PC-9 (cell line): ENCODE data around the gene IQCN. TPM values are rescaled to one million over a fixed set of nuclear protein-coding genes. Genes with fewer than 3 reads are reported as not detected.

Source experiments
- BruUV-seq: library from RNA; stranded (reverse); fragments of 400-500 nt; replicated peaks from 2 replicates; lab custom pipeline; 2021; lab: Mats Ljungman, UMichigan
- CTCF ChIA-PET: fragments of 300-600 bp; sonication (Branson Sonifier 250); formaldehyde crosslinking; loops from one replicate; lab custom pipeline; 2022; ENCODE audit warnings: antibody characterized with exemption; lab: Charles Lee
- POLR2A ChIA-PET: fragments of 300-600 bp; sonication (Branson Sonifier 250); formaldehyde crosslinking; loops from one replicate; lab custom pipeline; 2022; ENCODE audit warnings: antibody characterized with exemption; ENCODE audit not compliant: unreplicated experiment; lab: Charles Lee
- DNase-seq, 2 experiments: peaks; one replicate each; pipeline versions ENCODE4 v3.0.0 to v3.0.0-alpha.2; 2015 to 2022; ENCODE audit warnings: mixed read lengths in 1 of 2
- H2AFZ ChIP-seq: fragments of 200-600 bp; sonication (generic); 2 replicates; pipeline ENCODE4 v1.8.1; 2017; ENCODE audit warnings: antibody characterized with exemption
- H3F3A ChIP-seq: fragments of 200-600 bp; sonication (generic); 2 replicates; pipeline ENCODE4 v1.8.1; 2017; ENCODE audit warnings: antibody characterized with exemption, mild to moderate bottlenecking, low read depth; ENCODE audit not compliant: insufficient read depth
- H3K27ac ChIP-seq: fragments of 200-600 bp; sonication (generic); 2 replicates; pipeline ENCODE4 v1.6.1; 2016; ENCODE audit warnings: mixed run types
- H3K27me3 ChIP-seq: fragments of 200-600 bp; sonication (generic); 2 replicates; pipeline ENCODE4 v1.6.1; 2016; ENCODE audit warnings: low read depth, mixed run types; ENCODE audit not compliant: insufficient read depth
- H3K36me3 ChIP-seq: fragments of 200-600 bp; sonication (generic); 2 replicates; pipeline ENCODE4 v1.6.1; 2016; ENCODE audit warnings: low read depth, mixed run types
- H3K4me1 ChIP-seq: fragments of 200-600 bp; sonication (generic); replicated peaks from 2 replicates; pipeline ENCODE4 v1.6.1; 2016; ENCODE audit warnings: mixed run types; ENCODE audit not compliant: insufficient read depth
- H3K4me2 ChIP-seq: fragments of 200-600 bp; sonication (generic); 2 replicates; pipeline ENCODE4 v1.6.1; 2017; ENCODE audit warnings: mixed run types
- H3K4me3 ChIP-seq: fragments of 200-600 bp; sonication (generic); 2 replicates; pipeline ENCODE4 v1.6.1; 2016; ENCODE audit warnings: mixed run types
- H3K79me2 ChIP-seq: fragments of 200-600 bp; sonication (generic); 2 replicates; pipeline ENCODE4 v1.6.1; 2017; ENCODE audit warnings: low read depth, mixed run types
- H3K9me2 ChIP-seq: fragments of 200-600 bp; sonication (generic); 2 replicates; pipeline ENCODE4 v1.8.1; 2017; ENCODE audit warnings: mild to moderate bottlenecking; ENCODE audit not compliant: insufficient read depth
- H3K9me3 ChIP-seq: fragments of 200-600 bp; sonication (generic); 2 replicates; pipeline ENCODE4 v1.8.1; 2016; ENCODE audit warnings: low read depth; ENCODE audit not compliant: insufficient read depth
- H4K20me1 ChIP-seq: fragments of 200-600 bp; sonication (generic); 2 replicates; pipeline ENCODE4 v1.8.1; 2017; ENCODE audit not compliant: insufficient read depth
- EZH2 ChIP-seq: fragments of 200-600 bp; sonication (generic); IDR thresholded peaks from 2 replicates; pipeline ENCODE4 v1.8.0; 2017; ENCODE audit warnings: antibody characterized with exemption, low read depth
- intact Hi-C: fragments of 100-400 bp; cut with micrococcal nuclease; formaldehyde crosslinking; loops from one replicate; pipeline ENCODE4 v1.10.0; 2022; ENCODE audit not compliant: unreplicated experiment
- total RNA-seq: library from RNA; stranded (reverse); gene quantifications from 2 replicates; pipeline ENCODE4 v1.2.3, GENCODE V29; 2021
- TF ChIP-seq, protein P1 (sequence below): fragments of 200-600 bp; sonication (generic); conservative IDR thresholded peaks from 2 replicates; pipeline ENCODE4 v1.6.1; 2017; ENCODE audit warnings: mixed run types, antibody characterized with exemption, mild to moderate bottlenecking, moderate library complexity

IQCN gene
- total RNA-seq, 1 experiment from 2014 or later: 7.3 TPM

DNA sequence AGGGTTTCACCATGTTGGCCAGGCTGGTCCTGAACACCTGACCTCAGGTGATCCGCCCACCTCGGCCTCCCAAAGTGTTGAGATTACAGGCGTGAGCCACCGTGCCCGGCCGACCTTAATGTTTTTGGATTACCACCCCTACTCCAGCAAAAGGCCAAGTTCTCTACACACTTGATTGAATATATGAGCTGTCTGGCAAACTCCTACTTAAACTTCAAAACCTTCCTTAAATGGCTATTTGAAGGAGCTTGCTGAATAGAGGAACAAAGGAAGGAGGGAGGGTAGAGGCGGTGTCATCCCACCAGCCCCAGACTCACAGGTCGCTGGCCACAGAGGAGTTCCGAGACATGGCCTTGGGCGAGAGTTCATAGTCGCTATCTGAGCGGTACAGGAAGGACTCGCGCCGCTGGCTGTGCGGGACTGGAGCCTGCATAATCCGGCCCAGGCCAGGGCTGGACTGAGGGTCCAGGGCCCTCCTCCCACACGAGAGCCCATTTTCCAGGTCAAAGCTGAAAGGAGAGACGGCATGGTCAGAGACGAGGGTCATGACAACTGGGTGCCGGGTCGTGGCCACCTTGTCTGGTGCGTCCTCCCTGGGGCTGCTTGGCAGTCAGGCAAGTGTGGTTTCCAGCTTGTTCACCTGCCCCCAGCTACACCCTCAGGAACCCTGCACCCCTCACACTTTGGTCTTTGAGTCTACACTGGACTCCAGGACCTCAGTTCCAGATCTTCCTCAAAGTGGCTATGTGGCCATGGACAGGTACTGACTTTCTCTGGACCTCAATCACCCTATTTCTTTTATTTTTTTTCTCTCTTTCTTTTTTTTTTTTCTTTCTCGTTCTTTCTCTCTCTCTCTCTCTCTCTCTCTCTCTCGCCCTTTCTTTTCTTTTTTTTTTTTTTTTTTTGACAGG lies 52.2 kb downstream of the IQCN start:
- H3K27me3 ChIP-seq: no peaks in the 10 kb centered on the region
- POLR2A ChIA-PET: no interaction called here
- no peaks in the 10 kb centered on the region for H3K9me2 ChIP-seq
- CTCF ChIA-PET: interaction anchor here (1.4 kb wide), 1 partner anchor 14 kb away, joined by 19 read pairs; no protein-coding TSS in a partner anchor
- H3K27ac ChIP-seq: no peak overlapping the region
- no peaks in the 10 kb centered on the region for H3K36me3 ChIP-seq
- no TSS peak for BruUV-seq
- no peak overlapping the region for H3K4me3 ChIP-seq
- intact Hi-C loops: no loop called here
- DNase-seq: no peak
- H2AFZ ChIP-seq: no peak overlapping the region
- 0 out of 2 replicates have a peak, but pooled peaks cover 3% of the 10 kb centered on the region for H3K4me1 ChIP-seq
- H4K20me1 ChIP-seq: no peaks in the 10 kb centered on the region
- H3F3A ChIP-seq: peaks cover 22% of the 10 kb centered on the region
- no peaks in the 10 kb centered on the region for H3K9me3 ChIP-seq
- H3K79me2 ChIP-seq: no peaks in the 10 kb centered on the region
- no peak overlapping the region for H3K4me2 ChIP-seq
- TF ChIP-seq, protein P1, sequence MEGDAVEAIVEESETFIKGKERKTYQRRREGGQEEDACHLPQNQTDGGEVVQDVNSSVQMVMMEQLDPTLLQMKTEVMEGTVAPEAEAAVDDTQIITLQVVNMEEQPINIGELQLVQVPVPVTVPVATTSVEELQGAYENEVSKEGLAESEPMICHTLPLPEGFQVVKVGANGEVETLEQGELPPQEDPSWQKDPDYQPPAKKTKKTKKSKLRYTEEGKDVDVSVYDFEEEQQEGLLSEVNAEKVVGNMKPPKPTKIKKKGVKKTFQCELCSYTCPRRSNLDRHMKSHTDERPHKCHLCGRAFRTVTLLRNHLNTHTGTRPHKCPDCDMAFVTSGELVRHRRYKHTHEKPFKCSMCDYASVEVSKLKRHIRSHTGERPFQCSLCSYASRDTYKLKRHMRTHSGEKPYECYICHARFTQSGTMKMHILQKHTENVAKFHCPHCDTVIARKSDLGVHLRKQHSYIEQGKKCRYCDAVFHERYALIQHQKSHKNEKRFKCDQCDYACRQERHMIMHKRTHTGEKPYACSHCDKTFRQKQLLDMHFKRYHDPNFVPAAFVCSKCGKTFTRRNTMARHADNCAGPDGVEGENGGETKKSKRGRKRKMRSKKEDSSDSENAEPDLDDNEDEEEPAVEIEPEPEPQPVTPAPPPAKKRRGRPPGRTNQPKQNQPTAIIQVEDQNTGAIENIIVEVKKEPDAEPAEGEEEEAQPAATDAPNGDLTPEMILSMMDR: no peak
- TF ChIP-seq EZH2: no peak

DNA sequence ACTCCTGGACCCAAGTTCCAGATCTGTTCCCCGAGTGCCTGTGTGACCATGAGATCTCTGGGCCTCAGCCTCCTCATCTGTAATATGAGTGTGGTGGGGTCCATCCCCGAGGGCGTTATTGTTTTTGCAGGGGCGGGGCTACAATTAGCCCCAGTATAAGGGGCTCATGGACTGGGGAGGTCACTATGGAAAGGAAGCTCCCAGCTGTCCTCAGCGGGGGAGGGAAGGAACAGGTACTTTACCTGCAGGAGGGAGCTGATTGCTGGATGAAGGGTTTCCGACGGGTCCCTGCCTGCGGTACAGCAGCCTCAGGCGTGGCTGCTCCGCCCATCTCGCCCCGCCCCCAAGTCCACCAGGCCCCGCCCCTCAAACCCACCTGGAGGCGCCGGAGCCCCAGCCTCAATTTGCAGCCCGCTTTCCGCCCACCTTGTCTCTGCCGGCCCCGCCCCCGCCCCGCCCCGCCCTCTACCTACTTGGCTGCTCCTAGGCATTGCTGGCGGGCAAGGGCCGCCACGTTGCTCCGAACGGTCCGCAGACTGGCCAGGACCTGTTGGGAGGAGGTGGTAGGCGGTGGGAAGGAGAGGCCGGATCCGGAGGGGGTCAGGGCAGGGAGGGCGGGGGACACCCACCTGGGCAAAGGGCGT lies 53.5 kb downstream of the IQCN start:
- ChIA-PET POLR2A (no interaction called here), CTCF (no interaction called here)
- peaks cover 22% of the 10 kb centered on the region for H3F3A ChIP-seq
- H3K4me3 ChIP-seq: no peak overlapping the region
- 0 out of 2 replicates have a peak, but pooled peaks cover 3% of the 10 kb centered on the region for H3K4me1 ChIP-seq
- no peak overlapping the region for H2AFZ ChIP-seq
- intact Hi-C loops: no loop called here
- no peak for TF ChIP-seq EZH2
- TF ChIP-seq, protein P1: no peak
- H3K27ac ChIP-seq: no peak overlapping the region
- DNase-seq: no peak
- H3K27me3 ChIP-seq: no peaks in the 10 kb centered on the region
- H4K20me1 ChIP-seq: no peaks in the 10 kb centered on the region
- H3K9me3 ChIP-seq: no peaks in the 10 kb centered on the region
- no peaks in the 10 kb centered on the region for H3K36me3 ChIP-seq
- no peaks in the 10 kb centered on the region for H3K79me2 ChIP-seq
- no TSS peak for BruUV-seq
- no peaks in the 10 kb centered on the region for H3K9me2 ChIP-seq
- peak overlapping the region; percentile 17; the same call in 1 of the 2 replicates for H3K4me2 ChIP-seq

DNA sequence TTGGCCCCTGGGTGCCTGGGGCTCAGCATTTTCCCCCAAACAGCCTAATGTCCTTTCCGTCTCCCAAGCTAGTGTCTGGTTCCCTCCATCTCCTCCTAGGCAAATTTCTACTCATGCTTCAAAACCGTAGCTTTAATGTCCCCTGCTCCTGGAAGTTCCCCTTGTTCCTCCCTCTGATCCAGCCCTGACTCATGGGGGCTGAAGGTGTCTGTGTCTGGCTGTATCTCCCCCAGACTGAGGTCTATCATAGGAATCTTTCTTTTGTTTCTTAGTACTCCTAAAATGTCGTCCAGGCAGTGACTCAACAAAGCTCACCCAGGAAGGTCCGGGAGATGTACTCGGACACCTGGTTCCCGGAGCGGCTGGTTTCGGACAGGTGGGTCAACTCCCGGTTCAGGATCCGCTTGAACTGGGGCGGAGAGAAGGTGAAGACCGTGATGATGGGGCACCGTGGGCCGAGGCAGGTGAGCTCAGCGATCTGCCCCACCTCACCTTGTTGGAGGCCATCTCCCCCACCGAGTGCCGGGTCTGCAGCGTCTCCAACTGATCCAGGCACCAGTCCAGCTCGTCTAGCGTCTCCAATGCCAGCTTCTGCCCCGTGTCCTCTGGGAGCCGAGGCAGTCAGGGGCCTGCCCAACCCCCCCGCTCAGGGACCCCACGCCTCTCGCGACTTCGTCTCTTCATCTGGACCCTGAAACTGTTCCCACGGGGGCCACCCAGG lies 54.2 kb downstream of the IQCN start:
- no peak overlapping the region for H3K27ac ChIP-seq
- H3K4me1 ChIP-seq: peaks cover 9% of the 10 kb centered on the region
- no peaks in the 10 kb centered on the region for H3K79me2 ChIP-seq
- H3K4me2 ChIP-seq: no peak overlapping the region
- intact Hi-C loops: no loop called here
- no peaks in the 10 kb centered on the region for H3K9me3 ChIP-seq
- H3K9me2 ChIP-seq: no peaks in the 10 kb centered on the region
- no TSS peak for BruUV-seq
- peaks cover 29% of the 10 kb centered on the region for H3F3A ChIP-seq
- no peak overlapping the region for H3K4me3 ChIP-seq
- H4K20me1 ChIP-seq: no peaks in the 10 kb centered on the region
- TF ChIP-seq, protein P1: no peak
- no peak for TF ChIP-seq EZH2
- no peak overlapping the region for H2AFZ ChIP-seq
- no peaks in the 10 kb centered on the region for H3K27me3 ChIP-seq
- H3K36me3 ChIP-seq: no peaks in the 10 kb centered on the region
- ChIA-PET POLR2A (no interaction called here), CTCF (no interaction called here)
- DNase-seq: no peak
